HepG2 (cell line): ENCODE data around the gene FAM3C.

Experiments
- CTCF ChIP-seq: sonication (generic); formaldehyde crosslinking; IDR thresholded peaks from 2 replicates; pipeline ENCODE4 v1.5.0; 2020; ENCODE audit warnings: mild to moderate bottlenecking, missing genetic modification reagents, moderate library complexity
- FOSL1 ChIP-seq: sonication (generic); formaldehyde crosslinking; IDR thresholded peaks from 2 replicates; pipeline ENCODE4 v1.9.0; 2021; ENCODE audit warnings: missing genetic modification reagents, borderline replicate concordance
- MED1 ChIP-seq: sonication (generic); formaldehyde crosslinking; IDR thresholded peaks from 2 replicates; pipeline ENCODE4 v1.4.0; 2020; ENCODE audit warnings: missing genetic modification reagents

GRCh38 chr7:121436136-121436535, 40.0 kb upstream of the FAM3C start:
- TF ChIP-seq MED1 (CRISPR knock-in tag) (no peak), FOSL1 (CRISPR knock-in tag) (no peak), CTCF (no peak)
